K562 (cell line): ENCODE results near the gene LRRC1. TPM values are rescaled to one million over a fixed set of nuclear protein-coding genes. Genes with fewer than 3 reads are reported as not detected.

Experiments
- ATAC-seq: fragments of 200-7000 bp; cut with Tn5 transposase; 3 replicates; pipeline ENCODE4 v1.9.1; 2020; ENCODE audit warnings: moderate library complexity
- BruUV-seq: library from RNA; stranded (reverse); fragments of 400-500 nt; replicated peaks from 2 replicates; lab custom pipeline; 2021; lab: Mats Ljungman, UMichigan
- CTCF ChIA-PET: fragments of 300-600 bp; formaldehyde crosslinking; extraction: SDS; loops from one replicate; lab custom pipeline; 2021; ENCODE audit warnings: low intra/inter-chr PET ratio; lab: Yijun Ruan, JAX
- POLR2A ChIA-PET: fragments of 300-600, 350-650 bp; sonication (Branson Sonifier 250); formaldehyde crosslinking; extraction: SDS; loops from one replicate; lab custom pipeline; 2021; ENCODE audit warnings: antibody characterized with exemption, inconsistent platforms; lab: Yijun Ruan, JAX
- DNase-seq, 4 experiments: peaks; one replicate each; pipeline versions ENCODE4 v3.0.0 to v3.0.0-alpha.2; 2011 to 2018; ENCODE audit warnings: low spot score in 3 of 4, mixed read lengths in 3 of 4; ENCODE audit errors: extremely low read depth in 1 of 4
- FAIRE-seq: peaks from 2 replicates; lab custom pipeline; 2011; peaks lifted over from hg19 to GRCh38; lab: Jason Lieb, UNC
- H2AFZ ChIP-seq: 2 replicates; pipeline ENCODE4 v1.6.0; 2011; ENCODE audit warnings: low read depth, low read length, control low read depth, inconsistent platforms
- H3K27ac ChIP-seq: fragments of 200-600 bp; 3 replicates; pipeline ENCODE4 v1.8.0; 2011; ENCODE audit warnings: low read depth, mild to moderate bottlenecking, control low read depth, inconsistent platforms, low read length, moderate library complexity, mixed read lengths; ENCODE audit errors: extremely low read depth
- H3K27me3 ChIP-seq, 2 experiments: fragments of 300-600 bp in 1 of 2; 2 replicates in 1 of 2; 3 replicates in 1 of 2; pipeline versions ENCODE4 v1.6.0 to v1.8.0; 2011; ENCODE audit warnings: inconsistent platforms in 2 of 2, low read length in 2 of 2, mild to moderate bottlenecking in 1 of 2, mixed read lengths in 1 of 2, moderate library complexity in 1 of 2; ENCODE audit not compliant: control insufficient read depth in 2 of 2, insufficient read depth in 2 of 2
- H3K36me3 ChIP-seq: fragments of 300-600 bp; 3 replicates; pipeline ENCODE4 v1.8.0; 2011; ENCODE audit warnings: mild to moderate bottlenecking, low read length, inconsistent platforms; ENCODE audit not compliant: control insufficient read depth, insufficient read depth
- H3K4me1 ChIP-seq, 2 experiments: fragments of 200-600 bp in 1 of 2; replicated peaks in 1 of 2; 2 replicates in 1 of 2; 3 replicates in 1 of 2; pipeline versions ENCODE4 v1.5.1 to v1.8.0; 2011; ENCODE audit warnings: inconsistent platforms in 2 of 2, low read length in 2 of 2, mild to moderate bottlenecking in 1 of 2, mixed read lengths in 1 of 2, moderate library complexity in 1 of 2; ENCODE audit not compliant: control insufficient read depth in 2 of 2, insufficient read depth in 2 of 2
- H3K4me2 ChIP-seq: 2 replicates; pipeline ENCODE4 v1.6.1; 2011; ENCODE audit warnings: low read length, control low read depth, inconsistent platforms, mixed read lengths; ENCODE audit not compliant: insufficient read depth
- H3K4me3 ChIP-seq: fragments of 200-600 bp; sonication (generic), shearing (Covaris generic); 2 replicates; pipeline ENCODE4 v1.5.1; 2016; ENCODE audit warnings: control low read depth, inconsistent platforms
- H3K79me2 ChIP-seq: fragments of 200-600 bp; 3 replicates; pipeline ENCODE4 v1.8.0; 2011; ENCODE audit warnings: low read length, inconsistent platforms; ENCODE audit not compliant: control insufficient read depth, insufficient read depth
- H3K9ac ChIP-seq, 2 experiments: 2 replicates each; pipeline versions ENCODE4 v1.6.0 to v1.6.1; 2011; ENCODE audit warnings: low read depth in 2 of 2, low read length in 2 of 2, control low read depth in 1 of 2, inconsistent platforms in 1 of 2, mild to moderate bottlenecking in 1 of 2, mixed read lengths in 1 of 2; ENCODE audit not compliant: insufficient read depth in 1 of 2
- H3K9me1 ChIP-seq: one replicate; pipeline ENCODE4 v1.6.0; 2011; ENCODE audit warnings: inconsistent platforms, mild to moderate bottlenecking, low read length, moderate library complexity; ENCODE audit not compliant: control insufficient read depth, insufficient read depth
- H3K9me3 ChIP-seq: replicated peaks from 2 replicates; pipeline ENCODE4 v1.5.1; 2011; ENCODE audit warnings: low read depth, low read length, inconsistent platforms; ENCODE audit not compliant: control insufficient read depth, insufficient read depth
- H4K20me1 ChIP-seq: replicated peaks from 2 replicates; pipeline ENCODE4 v1.6.1; 2011; ENCODE audit warnings: low read length, inconsistent platforms, mixed read lengths; ENCODE audit not compliant: control insufficient read depth, insufficient read depth
- E2F3 ChIP-seq: fragments of 250-450 bp; sonication (Bioruptor Pico); IDR thresholded peaks from 2 replicates; pipeline ENCODE4 v1.4.0; 2020; ENCODE audit warnings: mild to moderate bottlenecking
- HOMEZ ChIP-seq: fragments of 250-450 bp; sonication (Bioruptor Pico); IDR thresholded peaks from 2 replicates; pipeline ENCODE4 v1.4.0; 2020; ENCODE audit warnings: mild to moderate bottlenecking, moderate library complexity
- POLR3G ChIP-seq: IDR thresholded peaks from 2 replicates; pipeline ENCODE4 v1.6.1; 2011; ENCODE audit not compliant: insufficient read length, insufficient replicate concordance; ENCODE audit errors: extremely low read depth
- RAD51 ChIP-seq: fragments of 450-650 bp; IDR thresholded peaks from 2 replicates; pipeline ENCODE4 v1.7.1; 2016; ENCODE audit warnings: low read depth, mild to moderate bottlenecking, borderline replicate concordance
- SRSF3 ChIP-seq: fragments of 200-400 bp; formaldehyde crosslinking; IDR thresholded peaks from 2 replicates; pipeline ENCODE4 v1.6.1; 2016; ENCODE audit warnings: mild to moderate bottlenecking, low read length, moderate library complexity; ENCODE audit not compliant: insufficient read depth
- TAF1 ChIP-seq: IDR thresholded peaks from 2 replicates; pipeline ENCODE4 v1.6.1; 2011; ENCODE audit warnings: mild to moderate bottlenecking, low read length, moderate library complexity; ENCODE audit not compliant: insufficient read depth, control insufficient read depth, severe bottlenecking; ENCODE audit errors: extremely low read depth
- U2AF2 ChIP-seq: fragments of 200-400 bp; formaldehyde crosslinking; optimal IDR thresholded peaks from 2 replicates; pipeline ENCODE3; 2017; ENCODE audit warnings: low read depth, mild to moderate bottlenecking, low read length
- ZC3H4 ChIP-seq: sonication (generic); formaldehyde crosslinking; IDR thresholded peaks from 2 replicates; pipeline ENCODE4 v1.9.0; 2021; ENCODE audit warnings: missing genetic modification reagents, borderline replicate concordance
- ZNF146 ChIP-seq: IDR thresholded peaks from one replicate; pipeline ENCODE4 v1.6.1; 2018; ENCODE audit warnings: missing compliant biosample characterization; ENCODE audit not compliant: unreplicated experiment
- ZNF551 ChIP-seq: fragments of 250-450 bp; sonication (Bioruptor Pico); IDR thresholded peaks from 2 replicates; pipeline ENCODE4 v1.5.0; 2021; ENCODE audit warnings: mild to moderate bottlenecking, moderate library complexity
- WGBS: fragments of 100-300 bp; shearing (Covaris generic); methylation state at CpG from one replicate; pipeline ENCODE4 v1.1.6; 2016; ENCODE audit warnings: low coverage, mixed read lengths; ENCODE audit not compliant: insufficient coverage; ENCODE audit errors: missing lambda C conversion rate; 5-methylcytosine and 5-hydroxymethylcytosine counted together
- in situ Hi-C: fragments of 300-500 bp; cut with MboI; formaldehyde crosslinking; loops from 4 replicates; pipeline ENCODE4 v1.15.0; 2018; ENCODE audit warnings: inconsistent platforms, mixed read lengths
- intact Hi-C: fragments of 100-400 bp; cut with micrococcal nuclease; formaldehyde crosslinking; loops from 2 replicates; pipeline ENCODE4 v1.14.2; 2022
- polyA plus RNA-seq, 8 experiments: library from polyadenylated mRNA; depleted of rRNA in 4 of 8; stranded (reverse) in 5 of 8; unstranded in 3 of 8; fragments of >200 nt; fragmentation: Nextera tagmentation in 2 of 8; fragmentation: Illumina TruSeq in 1 of 8; extraction: Ambion mirVana in 2 of 8; extraction: Trizol in 1 of 8; gene quantifications; 2 replicates each; pipeline versions ENCODE4 v1.2.1 to v1.2.3, GENCODE V29; 2011 to 2014; ENCODE audit warnings: inconsistent platforms in 1 of 8, missing spikeins in 1 of 8
- total RNA-seq, 7 experiments: library from RNA; depleted of rRNA in 6 of 7; stranded (reverse); fragments of >200 nt in 6 of 7; fragmentation: Illumina TruSeq in 2 of 7; extraction: Trizol in 2 of 7; gene quantifications; 2 replicates each; pipeline versions ENCODE4 v1.2.1 to v1.2.3, GENCODE V29; 2011 to 2021; ENCODE audit warnings: low replicate concordance in 1 of 7
- TF ChIP-seq, protein P1 (sequence below), 2 experiments: fragments of 450-650 bp in 1 of 2; sonication (generic) in 1 of 2; formaldehyde crosslinking in 1 of 2; IDR thresholded peaks; 2 replicates each; pipeline versions ENCODE4 v1.7.1 to v1.9.0; 2016 to 2022; ENCODE audit warnings: inconsistent platforms in 1 of 2, mild to moderate bottlenecking in 1 of 2, missing genetic modification reagents in 1 of 2

The LRRC1 gene
- total and polyA plus RNA-seq, 9 of the 15 experiments (the other 6 are each of a cell fraction or from before 2014, with no cell fraction given): not detected

DNA sequence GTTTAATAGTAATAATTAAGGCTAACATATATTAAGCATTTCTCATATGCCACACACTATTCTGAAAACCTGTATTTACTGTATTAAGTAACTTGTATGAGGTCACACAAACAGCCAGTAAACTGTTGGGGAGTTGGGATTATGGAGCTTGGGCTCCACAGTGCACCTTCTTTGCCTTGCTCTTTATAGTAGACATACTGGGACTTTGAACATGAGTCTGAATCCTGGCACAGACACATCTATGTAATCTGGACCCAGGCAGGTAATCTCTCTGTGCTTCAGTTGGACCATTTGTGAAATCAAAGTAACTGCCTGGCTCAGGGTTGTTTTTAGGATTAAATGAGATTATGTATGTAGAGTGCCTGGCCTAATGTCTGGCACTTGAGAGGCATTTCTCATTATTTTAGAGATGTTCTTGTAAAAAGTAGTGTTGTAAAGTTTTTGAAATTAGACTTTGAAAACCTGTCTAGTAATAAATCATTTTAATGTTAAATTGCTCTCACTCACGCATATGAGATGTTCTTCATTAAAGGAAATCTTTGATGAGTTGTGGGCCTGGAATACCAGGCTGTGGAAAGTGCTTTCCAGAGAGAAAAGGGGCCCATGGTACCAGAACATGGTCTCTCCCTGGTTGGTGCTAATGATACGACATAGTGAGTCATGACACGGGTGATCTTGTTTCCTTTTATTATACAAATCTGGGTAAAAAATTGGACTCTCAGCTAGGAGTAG, 34.3 kb downstream of the LRRC1 start:
- H3K4me1 ChIP-seq: no peaks in the 10 kb centered on the region
- H3K9me3 ChIP-seq: no peaks in the 10 kb centered on the region
- CTCF ChIA-PET: no interaction called here
- H3K4me3 ChIP-seq: no peak overlapping the region
- H3K9ac ChIP-seq: no peak overlapping the region
- H3K79me2 ChIP-seq: no peaks in the 10 kb centered on the region
- H4K20me1 ChIP-seq: no peaks in the 10 kb centered on the region
- H3K27ac ChIP-seq: no peak overlapping the region
- no peak overlapping the region for H3K4me2 ChIP-seq
- H2AFZ ChIP-seq: no peak overlapping the region
- no TSS peak for BruUV-seq
- no peaks in the 10 kb centered on the region for H3K36me3 ChIP-seq
- no peak for DNase-seq
- in situ Hi-C loops (no loop called here), intact Hi-C loops (no loop called here)
- H3K9me1 ChIP-seq: no peaks in the 10 kb centered on the region
- WGBS: 0% methylated on average over 3 of the region's 3 CpGs
- no peak for FAIRE-seq
- no peaks in the 10 kb centered on the region for H3K27me3 ChIP-seq
- POLR2A ChIA-PET: interaction anchor here (0.9 kb wide), 1 partner anchor 9 kb away, joined by 3 read pairs; no protein-coding TSS in a partner anchor
- ATAC-seq: no peak
- TF ChIP-seq TAF1: no peak
- TF ChIP-seq, protein P1, sequence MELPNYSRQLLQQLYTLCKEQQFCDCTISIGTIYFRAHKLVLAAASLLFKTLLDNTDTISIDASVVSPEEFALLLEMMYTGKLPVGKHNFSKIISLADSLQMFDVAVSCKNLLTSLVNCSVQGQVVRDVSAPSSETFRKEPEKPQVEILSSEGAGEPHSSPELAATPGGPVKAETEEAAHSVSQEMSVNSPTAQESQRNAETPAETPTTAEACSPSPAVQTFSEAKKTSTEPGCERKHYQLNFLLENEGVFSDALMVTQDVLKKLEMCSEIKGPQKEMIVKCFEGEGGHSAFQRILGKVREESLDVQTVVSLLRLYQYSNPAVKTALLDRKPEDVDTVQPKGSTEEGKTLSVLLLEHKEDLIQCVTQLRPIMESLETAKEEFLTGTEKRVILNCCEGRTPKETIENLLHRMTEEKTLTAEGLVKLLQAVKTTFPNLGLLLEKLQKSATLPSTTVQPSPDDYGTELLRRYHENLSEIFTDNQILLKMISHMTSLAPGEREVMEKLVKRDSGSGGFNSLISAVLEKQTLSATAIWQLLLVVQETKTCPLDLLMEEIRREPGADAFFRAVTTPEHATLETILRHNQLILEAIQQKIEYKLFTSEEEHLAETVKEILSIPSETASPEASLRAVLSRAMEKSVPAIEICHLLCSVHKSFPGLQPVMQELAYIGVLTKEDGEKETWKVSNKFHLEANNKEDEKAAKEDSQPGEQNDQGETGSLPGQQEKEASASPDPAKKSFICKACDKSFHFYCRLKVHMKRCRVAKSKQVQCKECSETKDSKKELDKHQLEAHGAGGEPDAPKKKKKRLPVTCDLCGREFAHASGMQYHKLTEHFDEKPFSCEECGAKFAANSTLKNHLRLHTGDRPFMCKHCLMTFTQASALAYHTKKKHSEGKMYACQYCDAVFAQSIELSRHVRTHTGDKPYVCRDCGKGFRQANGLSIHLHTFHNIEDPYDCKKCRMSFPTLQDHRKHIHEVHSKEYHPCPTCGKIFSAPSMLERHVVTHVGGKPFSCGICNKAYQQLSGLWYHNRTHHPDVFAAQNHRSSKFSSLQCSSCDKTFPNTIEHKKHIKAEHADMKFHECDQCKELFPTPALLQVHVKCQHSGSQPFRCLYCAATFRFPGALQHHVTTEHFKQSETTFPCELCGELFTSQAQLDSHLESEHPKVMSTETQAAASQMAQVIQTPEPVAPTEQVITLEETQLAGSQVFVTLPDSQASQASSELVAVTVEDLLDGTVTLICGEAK (IDR thresholded peaks at IDR 0.05): no peak
- TF ChIP-seq, protein P1 (CRISPR knock-in tag; IDR thresholded peaks at IDR 0.05): no peak
- TF ChIP-seq U2AF2: no peak
- TF ChIP-seq POLR3G: no peak
- no peak for TF ChIP-seq HOMEZ (CRISPR knock-in tag)
- TF ChIP-seq E2F3 (CRISPR knock-in tag): no peak
- TF ChIP-seq SRSF3: no peak
- TF ChIP-seq ZNF551 (CRISPR knock-in tag): no peak
- TF ChIP-seq RAD51: no peak
- no peak for TF ChIP-seq ZNF146 (CRISPR knock-in tag)
- TF ChIP-seq ZC3H4 (CRISPR knock-in tag): no peak
